Naive B cell (primary cell): Measurements from ENCODE around the gene SVOP. TPM values are rescaled to one million over a fixed set of nuclear protein-coding genes. Genes with fewer than 3 reads are reported as not detected.

Experiments used
- ATAC-seq, 2 donors: fragments of 150-1000 bp; cut with Tn5 transposase; 2 replicates each; pipeline ENCODE4 v1.10.0; 2021; ENCODE audit warnings: low read depth in 2 of 2, mild to moderate bottlenecking in 2 of 2, moderate library complexity in 2 of 2
- DNase-seq: peaks from one replicate; pipeline ENCODE4 v3.0.0; 2022
- H3K27ac Mint-ChIP-seq, 6 donors: one replicate each; pipeline ENCODE4 v1.8.0; 2020 to 2022; ENCODE audit warnings: mild to moderate bottlenecking in 6 of 6, mixed read lengths in 6 of 6, moderate library complexity in 5 of 6, inconsistent platforms in 2 of 6
- H3K27me3 Mint-ChIP-seq, 3 donors: one replicate each; pipeline ENCODE4 v1.8.0; 2021 to 2022; ENCODE audit warnings: mixed read lengths in 3 of 3, mild to moderate bottlenecking in 1 of 3
- H3K36me3 Mint-ChIP-seq, 2 donors: one replicate each; pipeline ENCODE4 v1.8.0; 2020 to 2022; ENCODE audit warnings: mixed read lengths in 2 of 2, inconsistent platforms in 1 of 2, mild to moderate bottlenecking in 1 of 2
- H3K4me1 Mint-ChIP-seq, 3 donors: one replicate each; pipeline ENCODE4 v1.8.0; 2020 to 2022; ENCODE audit warnings: mixed read lengths in 3 of 3, inconsistent platforms in 1 of 3, mild to moderate bottlenecking in 1 of 3, moderate library complexity in 1 of 3
- H3K4me3 Mint-ChIP-seq, 8 donors: one replicate each; pipeline ENCODE4 v1.8.0; 2020 to 2022; ENCODE audit warnings: mild to moderate bottlenecking in 8 of 8, mixed read lengths in 8 of 8, moderate library complexity in 8 of 8, inconsistent platforms in 2 of 8
- H3K9me3 Mint-ChIP-seq, 7 donors: one replicate each; pipeline ENCODE4 v1.8.0; 2020 to 2022; ENCODE audit warnings: mixed read lengths in 7 of 7, mild to moderate bottlenecking in 5 of 7, inconsistent platforms in 2 of 7, moderate library complexity in 1 of 7
- polyA plus RNA-seq, 6 donors: library from polyadenylated mRNA; unstranded; fragments of 300-500 nt; fragmentation: Illumina TruSeq; gene quantifications; one replicate each; pipeline ENCODE4 v1.2.3, GENCODE V29; 2021; ENCODE audit warnings: low read depth in 6 of 6

The SVOP gene
- polyA plus RNA-seq, 6 donors from 2014 or later, result not detected

DNA sequence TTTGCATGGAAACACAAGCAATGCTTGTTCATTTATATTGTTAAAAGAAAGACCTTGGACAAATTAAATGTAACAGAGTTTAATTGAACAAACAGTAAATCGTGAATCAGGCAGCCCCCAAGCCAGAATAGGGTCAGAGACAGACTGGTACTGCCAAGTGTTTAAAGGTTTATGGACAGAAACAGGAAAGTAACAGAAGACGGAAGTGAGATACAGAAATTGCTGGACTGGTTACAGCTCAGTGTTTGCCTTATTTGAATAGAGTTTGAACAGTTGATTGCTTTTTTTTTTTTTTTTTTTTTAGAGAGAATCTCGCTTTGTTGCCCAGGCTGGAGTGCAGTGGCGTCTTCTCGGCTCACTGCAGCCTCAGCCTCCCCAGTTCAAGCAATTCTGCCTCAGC lies 90.7 kb downstream of the SVOP start:
- Mint-ChIP-seq H3K4me1 (peaks cover 18 to 23% (median 20%) of the 10 kb centered on the region in 3 donors), H3K36me3 (no peaks in the 10 kb centered on the region), H3K27me3 (peaks cover 0 to 11% (median 9%) of the 10 kb centered on the region in 3 donors), H3K9me3 (peaks cover 0 to 6% (median 0%) of the 10 kb centered on the region in 7 donors), H3K4me3 (peak overlapping the region in 3 of 8 donors; percentile 29 to 63 (median 41)), H3K27ac (peak overlapping the region in 2 of 6 donors; percentile 40 to 86)
- ATAC-seq (peak; percentile 87 to 88), DNase-seq (peak; percentile 11)

DNA sequence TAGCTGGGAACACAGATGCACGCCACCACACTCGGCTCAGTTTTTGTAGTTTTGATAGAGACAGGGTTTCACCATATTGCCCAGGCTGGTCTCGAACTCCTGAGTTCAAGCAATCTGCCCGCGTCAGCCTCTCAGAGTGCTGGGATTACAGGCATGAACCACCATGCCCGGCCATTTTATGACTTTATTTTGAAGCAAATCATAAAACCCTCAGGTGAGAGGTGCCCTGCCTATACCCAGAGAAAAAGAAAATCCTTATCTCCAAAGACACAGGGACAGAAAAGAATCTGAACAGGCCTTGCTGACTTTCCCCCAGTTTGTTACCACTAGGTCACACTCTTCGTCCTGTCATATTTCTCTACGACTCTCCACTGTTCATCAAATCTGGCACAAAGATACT lies 92.2 kb downstream of the SVOP start:
- Mint-ChIP-seq H3K27ac (no peak overlapping the region), H3K9me3 (peaks cover 0 to 7% (median 2%) of the 10 kb centered on the region in 7 donors)

DNA sequence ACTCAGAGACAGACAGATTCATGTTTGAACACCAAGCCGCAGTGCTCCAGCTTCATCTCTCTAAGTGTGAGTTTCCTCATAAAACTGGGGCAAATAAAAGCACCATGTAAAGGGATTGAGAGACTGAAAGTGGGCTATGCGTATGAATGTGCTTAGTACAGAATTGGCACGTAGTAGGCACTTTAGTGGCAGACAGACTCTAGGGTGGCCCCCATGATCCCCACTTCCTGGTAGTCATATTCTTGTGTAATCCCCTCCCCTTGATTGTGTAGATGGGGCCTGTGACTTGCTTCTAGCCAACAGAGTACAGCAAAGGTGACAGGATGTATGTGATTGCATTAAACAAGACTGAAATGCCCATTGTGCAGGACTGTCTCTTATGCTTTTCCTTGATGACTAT lies 98.0 kb downstream of the SVOP start:
- Mint-ChIP-seq H3K27ac (no peak overlapping the region), H3K36me3 (no peaks in the 10 kb centered on the region), H3K4me1 (peaks cover 14 to 22% (median 19%) of the 10 kb centered on the region in 3 donors), H3K27me3 (peaks cover 0 to 18% (median 8%) of the 10 kb centered on the region in 3 donors), H3K4me3 (no peak overlapping the region), H3K9me3 (peaks cover 4 to 15% (median 7%) of the 10 kb centered on the region in 7 donors)
- ATAC-seq (no peak), DNase-seq (no peak)

More for the DNA sequence above, 92.2 kb downstream of the SVOP start:
- Mint-ChIP-seq H3K36me3 (no peaks in the 10 kb centered on the region), H3K27me3 (peaks cover 0 to under 1% (median 0%) of the 10 kb centered on the region in 3 donors), H3K4me3 (peak overlapping the region in 1 of 8 donors; percentile 16), H3K4me1 (peaks cover 26 to 37% (median 29%) of the 10 kb centered on the region in 3 donors)
- no peak for ATAC-seq
- DNase-seq, result no peak

DNA sequence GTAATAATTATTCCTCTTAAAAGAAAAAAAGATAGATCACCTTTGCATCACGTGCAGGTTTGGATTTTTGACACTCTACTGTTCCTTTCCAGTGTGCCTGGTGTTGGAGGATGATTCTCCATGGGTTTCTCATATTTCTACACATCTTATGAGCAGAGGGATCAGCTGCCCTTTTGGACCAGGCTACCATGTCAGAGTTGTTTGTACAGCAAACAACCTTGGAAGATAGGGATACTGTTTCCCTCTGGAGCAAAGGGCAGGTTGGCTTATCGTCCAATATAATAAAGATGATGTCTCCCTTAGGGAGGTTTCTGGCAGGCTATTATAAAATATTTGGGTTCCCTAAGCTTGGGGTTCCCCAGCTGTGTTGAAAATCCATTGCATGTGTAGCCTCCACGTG lies 98.9 kb downstream of the SVOP start:
- peaks cover 0 to 18% (median 8%) of the 10 kb centered on the region in 3 donors for H3K27me3 Mint-ChIP-seq
- H3K4me1 Mint-ChIP-seq, result peaks cover 14 to 22% (median 19%) of the 10 kb centered on the region in 3 donors
- peaks cover 4 to 15% (median 7%) of the 10 kb centered on the region in 7 donors for H3K9me3 Mint-ChIP-seq
- DNase-seq, result no peak
- no peak overlapping the region for H3K4me3 Mint-ChIP-seq
- ATAC-seq, result no peak
- no peaks in the 10 kb centered on the region for H3K36me3 Mint-ChIP-seq
- H3K27ac Mint-ChIP-seq, result no peak overlapping the region

DNA sequence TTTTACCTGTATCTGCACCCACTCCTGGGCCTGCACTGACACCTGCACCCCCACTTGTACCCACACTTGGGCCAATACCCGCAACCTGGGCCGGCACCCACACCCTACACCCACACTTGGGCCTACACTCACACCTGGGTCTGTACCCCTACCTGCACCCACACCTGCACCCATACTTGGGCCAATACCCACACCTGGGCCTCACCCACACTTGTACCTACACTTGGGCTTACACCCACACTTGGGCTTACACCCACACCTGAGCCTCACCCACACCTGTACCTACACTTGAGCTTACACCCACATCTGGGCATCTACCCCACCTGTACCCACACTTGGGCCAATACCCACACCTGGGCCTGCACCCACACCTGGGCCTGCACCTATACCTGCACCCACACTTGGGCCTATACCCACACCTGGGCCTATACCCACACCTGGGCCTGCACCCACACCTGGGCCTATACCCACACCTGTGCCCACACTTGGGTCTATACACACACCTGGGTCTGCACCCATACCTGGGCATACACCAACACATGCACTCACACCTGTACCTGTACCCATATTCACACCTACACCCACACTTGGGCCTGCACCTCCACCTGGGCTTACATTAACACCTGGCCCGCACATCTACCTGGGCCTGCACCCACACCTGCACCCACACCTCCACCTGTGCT lies 101.8 kb downstream of the SVOP start:
- Mint-ChIP-seq H3K36me3 (no peaks in the 10 kb centered on the region), H3K9me3 (peaks cover 0 to 12% (median 7%) of the 10 kb centered on the region in 7 donors), H3K4me1 (peaks cover 3 to 8% (median 3%) of the 10 kb centered on the region in 3 donors), H3K27me3 (peaks cover 0 to 20% (median 9%) of the 10 kb centered on the region in 3 donors), H3K27ac (peak overlapping the region in 2 of 6 donors; percentile 37 to 49), H3K4me3 (no peak overlapping the region)
- ATAC-seq, result no peak
- no peak for DNase-seq

DNA sequence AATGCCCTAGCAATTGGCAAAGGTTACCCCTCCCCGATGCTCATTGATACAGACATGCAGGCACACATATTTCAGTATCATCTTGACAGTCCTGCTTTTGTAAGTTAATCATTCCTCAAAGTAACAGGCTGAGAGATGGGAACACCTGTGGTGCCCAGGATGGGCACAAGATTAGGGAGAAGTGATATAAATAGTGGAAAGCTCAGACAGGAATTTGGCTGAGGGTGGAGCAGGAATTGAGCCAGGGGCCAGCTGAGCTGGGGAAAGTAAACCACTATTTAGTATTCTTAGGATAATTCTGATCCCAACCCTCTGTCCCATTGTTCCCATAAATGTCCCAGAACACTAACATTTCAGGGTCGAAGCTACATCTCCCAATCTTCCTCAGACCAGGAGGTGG lies 102.7 kb downstream of the SVOP start:
- Mint-ChIP-seq H3K27me3 (peaks cover 7 to 24% (median 16%) of the 10 kb centered on the region in 3 donors), H3K27ac (no peak overlapping the region), H3K36me3 (no peaks in the 10 kb centered on the region), H3K4me1 (peaks cover 0 to 8% (median 8%) of the 10 kb centered on the region in 3 donors), H3K9me3 (peaks cover 0 to 10% (median 6%) of the 10 kb centered on the region in 7 donors), H3K4me3 (no peak overlapping the region)
- DNase-seq, result no peak
- ATAC-seq, result no peak

DNA sequence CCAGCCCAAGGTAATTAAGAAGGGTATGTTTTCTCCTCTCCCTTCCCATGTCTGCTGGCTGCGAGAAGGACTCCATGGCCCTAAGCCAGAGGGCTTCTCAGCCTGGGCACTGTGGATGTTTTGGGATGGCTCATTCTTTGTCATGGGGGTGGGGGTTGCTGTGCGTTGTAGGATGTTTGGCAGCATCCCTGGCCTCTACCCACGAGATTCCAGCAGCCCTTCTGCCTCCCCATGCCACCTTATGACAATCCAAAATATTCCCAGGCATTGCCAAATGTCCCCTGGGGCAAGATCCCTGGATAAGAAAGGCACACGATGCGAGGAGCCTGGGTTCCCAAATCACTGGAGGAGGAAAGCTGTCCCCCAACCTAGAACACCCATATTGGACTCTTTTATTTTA lies 104.5 kb downstream of the SVOP start:
- H3K27ac Mint-ChIP-seq, result no peak overlapping the region
- ATAC-seq, result no peak

DNA sequence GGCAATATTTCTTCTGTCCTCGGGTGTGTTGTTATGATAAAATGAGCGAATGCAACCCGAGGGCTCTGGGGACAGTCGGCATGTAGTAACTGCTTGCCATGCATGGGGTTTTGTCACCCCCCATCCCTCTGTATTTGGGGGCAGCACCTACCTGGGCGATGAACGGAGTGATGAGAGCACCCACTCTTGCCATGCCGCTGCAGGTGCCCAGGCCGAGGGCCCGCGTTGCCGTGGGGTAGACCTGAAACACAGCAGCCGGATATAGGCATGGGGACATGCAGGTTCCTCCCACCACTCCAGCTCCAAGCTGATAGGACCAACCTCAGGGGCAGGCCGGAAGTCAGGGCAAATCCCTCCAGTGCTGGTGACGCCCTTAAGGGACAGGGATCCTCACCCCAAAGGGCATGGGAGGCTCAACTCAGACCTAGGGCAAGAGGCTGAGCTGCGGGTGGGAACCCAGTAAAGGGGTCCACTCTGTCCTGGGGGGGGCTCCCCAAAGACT lies 105.2 kb downstream of the SVOP start:
- H3K27ac Mint-ChIP-seq, result no peak overlapping the region
- H3K4me1 Mint-ChIP-seq, result peaks cover 0 to 8% (median 8%) of the 10 kb centered on the region in 3 donors
- no peaks in the 10 kb centered on the region for H3K36me3 Mint-ChIP-seq
- ATAC-seq (no peak), DNase-seq (no peak)
- no peak overlapping the region for H3K4me3 Mint-ChIP-seq
- H3K9me3 Mint-ChIP-seq, result peaks cover 0 to 7% (median 2%) of the 10 kb centered on the region in 7 donors
- peaks cover 7 to 19% (median 16%) of the 10 kb centered on the region in 3 donors for H3K27me3 Mint-ChIP-seq

More for the DNA sequence above, 104.5 kb downstream of the SVOP start:
- H3K4me1 Mint-ChIP-seq, result peaks cover 0 to 8% (median 8%) of the 10 kb centered on the region in 3 donors
- DNase-seq, result no peak
- H3K4me3 Mint-ChIP-seq, result no peak overlapping the region
- H3K27me3 Mint-ChIP-seq, result peaks cover 7 to 23% (median 16%) of the 10 kb centered on the region in 3 donors
- H3K36me3 Mint-ChIP-seq, result no peaks in the 10 kb centered on the region
- H3K9me3 Mint-ChIP-seq, result peaks cover 0 to 7% (median 2%) of the 10 kb centered on the region in 7 donors

DNA sequence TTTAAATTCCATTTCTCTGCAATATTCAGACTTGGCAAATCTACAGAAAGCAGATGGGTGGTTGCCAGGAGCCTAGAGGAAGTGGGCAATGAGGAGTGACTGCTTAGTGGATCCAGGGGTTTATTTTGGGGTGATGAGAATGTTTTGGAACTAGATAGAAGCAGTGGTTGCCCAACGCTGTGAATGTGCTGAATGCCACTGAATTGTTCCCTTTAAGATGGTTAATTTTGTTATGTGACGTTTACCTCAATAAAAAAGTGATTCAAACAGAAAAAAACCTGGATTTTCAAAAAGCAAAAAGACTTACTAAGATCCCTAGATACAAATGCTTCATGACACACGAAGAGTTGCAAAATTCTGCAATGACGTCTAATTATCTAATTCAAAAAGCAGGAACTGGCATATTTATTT lies 106.7 kb downstream of the SVOP start:
- Mint-ChIP-seq H3K27ac (peak overlapping the region in 2 of 6 donors; percentile 3 to 68), H3K4me3 (no peak overlapping the region), H3K36me3 (no peaks in the 10 kb centered on the region), H3K9me3 (peaks cover 0 to 3% (median 0%) of the 10 kb centered on the region in 7 donors), H3K27me3 (peaks cover 7 to 9% (median 9%) of the 10 kb centered on the region in 3 donors), H3K4me1 (peaks cover 0 to 8% (median under 1%) of the 10 kb centered on the region in 3 donors)
- ATAC-seq (no peak), DNase-seq (no peak)

DNA sequence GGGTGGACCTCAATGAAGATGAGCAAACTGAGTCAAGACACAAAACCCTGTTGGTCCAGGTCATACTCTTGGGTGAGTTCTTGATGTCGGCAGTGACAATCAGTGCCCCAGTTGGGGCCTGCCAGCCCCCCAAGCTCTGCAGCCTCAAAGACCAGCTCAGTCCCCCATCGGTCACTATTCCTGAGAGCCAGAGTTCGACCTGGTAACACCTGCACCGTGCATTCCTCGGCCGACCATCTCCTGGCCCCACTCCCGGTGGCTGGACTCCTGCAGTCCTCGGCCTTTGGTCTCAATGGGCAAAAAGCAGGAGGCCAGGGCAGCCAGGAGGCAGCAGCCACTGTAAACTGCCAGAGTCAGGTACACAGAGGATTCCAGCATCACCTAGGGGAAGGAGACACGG lies 108.5 kb downstream of the SVOP start:
- peaks cover 6 to 9% (median 7%) of the 10 kb centered on the region in 3 donors for H3K27me3 Mint-ChIP-seq
- H3K4me1 Mint-ChIP-seq, result peaks cover 0 to 12% (median 10%) of the 10 kb centered on the region in 3 donors
- no peaks in the 10 kb centered on the region for H3K36me3 Mint-ChIP-seq
- ATAC-seq (no peak), DNase-seq (no peak)
- no peak overlapping the region for H3K4me3 Mint-ChIP-seq
- no peak overlapping the region for H3K27ac Mint-ChIP-seq
- H3K9me3 Mint-ChIP-seq, result peaks cover 0 to 3% (median 0%) of the 10 kb centered on the region in 7 donors

DNA sequence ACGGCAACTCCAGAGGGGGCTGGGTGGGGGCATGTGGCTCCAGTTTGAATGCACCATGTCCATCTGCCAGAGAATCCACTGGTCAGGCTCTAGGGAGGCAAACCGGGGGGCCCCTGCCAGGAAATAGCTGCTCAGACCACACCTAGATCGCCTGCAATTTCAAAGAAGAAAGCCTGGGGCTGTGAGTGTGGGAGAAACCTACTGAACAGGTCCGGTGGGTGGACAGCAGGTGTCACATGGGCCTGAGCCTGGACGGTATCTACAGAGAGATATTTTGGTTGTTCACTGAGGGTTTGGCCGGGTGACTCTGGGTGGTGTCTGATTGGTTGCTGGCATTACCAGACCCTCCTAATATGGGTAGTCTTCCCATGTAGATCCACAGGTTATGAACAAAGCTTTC lies 109.0 kb downstream of the SVOP start:
- Mint-ChIP-seq H3K4me1 (peaks cover 4 to 17% (median 14%) of the 10 kb centered on the region in 3 donors), H3K36me3 (no peaks in the 10 kb centered on the region), H3K27me3 (peaks cover 6 to 9% (median 7%) of the 10 kb centered on the region in 3 donors), H3K27ac (no peak overlapping the region), H3K9me3 (peaks cover 0 to 3% (median 0%) of the 10 kb centered on the region in 7 donors), H3K4me3 (no peak overlapping the region)
- no peak for ATAC-seq
- DNase-seq, result no peak

DNA sequence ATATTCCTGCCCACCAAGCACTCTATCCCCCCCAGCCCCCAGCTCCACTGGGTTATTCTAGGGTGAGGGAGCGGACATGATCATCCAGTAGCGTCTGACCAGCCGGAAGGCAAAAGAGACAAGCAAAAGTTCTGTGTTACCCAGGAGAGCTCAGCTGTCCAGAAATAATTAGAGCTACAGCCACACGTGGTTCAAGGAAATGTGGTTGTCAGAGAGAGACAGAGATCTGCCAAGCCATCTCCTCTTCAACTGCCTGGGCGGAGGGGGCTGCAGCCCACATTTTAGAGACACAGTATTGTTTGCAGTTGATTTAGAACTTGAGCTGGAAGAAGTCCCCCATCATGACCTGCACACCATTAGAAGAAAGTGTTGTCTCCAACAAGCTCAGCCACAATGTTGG lies 110.5 kb downstream of the SVOP start:
- ATAC-seq, result no peak
- Mint-ChIP-seq H3K9me3 (peaks cover 0 to 3% (median 0%) of the 10 kb centered on the region in 7 donors), H3K4me3 (no peak overlapping the region), H3K27me3 (peaks cover 6 to 9% (median 7%) of the 10 kb centered on the region in 3 donors), H3K36me3 (no peaks in the 10 kb centered on the region), H3K27ac (no peak overlapping the region), H3K4me1 (peaks cover 10 to 33% (median 28%) of the 10 kb centered on the region in 3 donors)
- no peak for DNase-seq

DNA sequence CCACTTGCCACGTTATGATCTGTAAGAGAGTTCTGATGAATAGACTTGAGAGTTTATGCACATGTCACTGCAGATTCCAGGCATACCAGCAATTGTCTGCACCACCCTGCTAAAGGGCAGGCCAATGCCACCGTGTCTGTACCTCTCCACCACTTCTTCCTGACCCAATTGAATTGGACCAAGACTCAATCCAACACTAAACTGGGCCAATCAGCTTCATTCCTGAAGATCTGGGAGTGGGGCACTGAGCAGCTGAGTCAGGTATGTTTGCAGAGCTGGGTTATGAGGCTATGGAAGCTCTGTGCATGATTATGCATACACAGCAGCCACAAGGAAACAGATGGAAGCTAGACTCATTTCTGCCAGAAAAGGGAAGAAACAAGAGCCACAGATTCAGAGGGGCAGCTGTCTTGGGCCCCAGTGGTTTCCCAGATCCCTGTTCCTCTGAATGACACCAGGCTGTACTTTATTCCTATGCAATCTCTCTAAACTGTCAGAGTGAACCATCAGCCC lies 113.0 kb downstream of the SVOP start:
- Mint-ChIP-seq H3K4me1 (peaks cover 17 to 50% (median 42%) of the 10 kb centered on the region in 3 donors), H3K36me3 (no peaks in the 10 kb centered on the region), H3K27ac (peak overlapping the region in 2 of 6 donors; percentile 62 to 78), H3K4me3 (peak overlapping the region in 1 of 8 donors; percentile 62), H3K9me3 (peaks cover 0 to 3% (median 0%) of the 10 kb centered on the region in 7 donors), H3K27me3 (no peaks in the 10 kb centered on the region)
- DNase-seq (no peak), ATAC-seq (no peak)
